H1 (cell line): Measurements from ENCODE around the gene SEMA3E. TPM values are rescaled to one million over a fixed set of nuclear protein-coding genes. Genes with fewer than 3 reads are reported as not detected.

Experiments
- CTCF ChIA-PET: fragments of 300-600 bp; sonication (Branson Sonifier 250); formaldehyde crosslinking; loops from one replicate; lab custom pipeline; 2021; ENCODE audit not compliant: partially characterized antibody; lab: Charles Lee
- POLR2A ChIA-PET: fragments of 300-600 bp; sonication (Branson Sonifier 250); formaldehyde crosslinking; loops from one replicate; lab custom pipeline; 2021; ENCODE audit warnings: inconsistent platforms; ENCODE audit not compliant: partially characterized antibody; lab: Charles Lee
- DNase-seq, 2 experiments: peaks; one replicate each; pipeline versions ENCODE4 v3.0.0 to v3.0.0-alpha.2; 2010 to 2022; ENCODE audit warnings: low spot score in 2 of 2, low read depth in 1 of 2, mixed read lengths in 1 of 2
- FAIRE-seq: peaks from 2 replicates; lab custom pipeline; 2011; peaks lifted over from hg19 to GRCh38; lab: Jason Lieb, UNC
- H2AFZ ChIP-seq: 2 replicates; pipeline ENCODE4 v1.8.1; 2012; ENCODE audit warnings: low read length, inconsistent platforms
- H2AK5ac ChIP-seq: 2 replicates; pipeline ENCODE4 v1.6.1; 2013; ENCODE audit warnings: low read depth, low read length
- H2BK120ac ChIP-seq: replicated peaks from 2 replicates; pipeline ENCODE3; 2013; ENCODE audit warnings: low read depth, low read length, inconsistent platforms
- H2BK12ac ChIP-seq: 2 replicates; pipeline ENCODE4 v1.6.1; 2013; ENCODE audit warnings: low read depth, low read length
- H2BK15ac ChIP-seq: 2 replicates; pipeline ENCODE4 v1.6.1; 2013; ENCODE audit warnings: low read length
- H2BK20ac ChIP-seq: 2 replicates; pipeline ENCODE4 v1.6.1; 2013; ENCODE audit warnings: low read length
- H2BK5ac ChIP-seq: 2 replicates; pipeline ENCODE4 v1.6.1; 2013; ENCODE audit warnings: low read depth, low read length
- H3K14ac ChIP-seq: 2 replicates; pipeline ENCODE4 v1.6.1; 2013; ENCODE audit warnings: inconsistent platforms; ENCODE audit not compliant: insufficient read length
- H3K18ac ChIP-seq: 2 replicates; pipeline ENCODE4 v1.6.1; 2013; ENCODE audit warnings: low read length; ENCODE audit errors: extremely low read depth
- H3K23ac ChIP-seq: 2 replicates; pipeline ENCODE4 v1.6.1; 2013; ENCODE audit warnings: inconsistent platforms; ENCODE audit not compliant: insufficient read length
- H3K23me2 ChIP-seq: 2 replicates; pipeline ENCODE4 v1.6.1; 2013; ENCODE audit warnings: low read depth, low read length
- H3K27ac ChIP-seq: 2 replicates; pipeline ENCODE4 v1.6.1; 2011; ENCODE audit warnings: low read depth, low read length, inconsistent platforms
- H3K27me3 ChIP-seq, 4 experiments: replicated peaks in 1 of 4; 1 replicate in 1 of 4; 2 replicates in 3 of 4; pipeline versions ENCODE4 v1.6.1 to v1.8.1; 2011 to 2013; ENCODE audit warnings: low read length in 3 of 4, mild to moderate bottlenecking in 3 of 4, inconsistent platforms in 2 of 4, mixed read lengths in 2 of 4, moderate library complexity in 1 of 4; ENCODE audit not compliant: control insufficient read depth in 3 of 4, insufficient read depth in 3 of 4; ENCODE audit errors: extremely low read depth in 1 of 4
- H3K36me3 ChIP-seq, 4 experiments: 2 replicates each; pipeline versions ENCODE4 v1.6.1 to v1.8.1; 2011 to 2013; ENCODE audit warnings: mild to moderate bottlenecking in 4 of 4, low read length in 3 of 4, moderate library complexity in 2 of 4, control low read depth in 1 of 4, inconsistent platforms in 1 of 4; ENCODE audit not compliant: insufficient read depth in 4 of 4, control insufficient read depth in 2 of 4
- H3K4ac ChIP-seq: replicated peaks from 2 replicates; pipeline ENCODE3; 2013; ENCODE audit warnings: low read length, low read depth, mixed read lengths, inconsistent platforms; ENCODE audit not compliant: insufficient read length
- H3K4me1 ChIP-seq, 4 experiments: replicated peaks in 1 of 4; 1 replicate in 1 of 4; 2 replicates in 3 of 4; pipeline versions ENCODE4 v1.6.1 to v1.8.1; 2011 to 2013; ENCODE audit warnings: low read length in 3 of 4, inconsistent platforms in 2 of 4, mixed read lengths in 1 of 4; ENCODE audit not compliant: insufficient read depth in 4 of 4, control insufficient read depth in 3 of 4
- H3K4me2 ChIP-seq, 2 experiments: 2 replicates each; pipeline versions ENCODE4 v1.6.1 to v1.8.1; 2011 to 2013; ENCODE audit warnings: low read depth in 2 of 2, low read length in 2 of 2, control low read depth in 1 of 2, inconsistent platforms in 1 of 2, mild to moderate bottlenecking in 1 of 2; ENCODE audit not compliant: insufficient read depth in 1 of 2
- H3K4me3 ChIP-seq, 4 experiments: fragments of 200-600, 300-600 bp in 1 of 4; sonication (generic), shearing (Covaris generic), sonication (Bioruptor Twin) in 1 of 4; 2 replicates each; pipeline versions ENCODE4 v1.5.1 to v1.8.1; 2011 to 2016; ENCODE audit warnings: low read length in 4 of 4, low read depth in 3 of 4, control low read depth in 2 of 4, inconsistent platforms in 2 of 4, mild to moderate bottlenecking in 2 of 4, mixed read lengths in 1 of 4, moderate library complexity in 1 of 4; ENCODE audit not compliant: insufficient read depth in 2 of 4; ENCODE audit errors: extremely low read depth in 1 of 4
- H3K56ac ChIP-seq: replicated peaks from 2 replicates; pipeline ENCODE3; 2013; ENCODE audit warnings: low read depth, mild to moderate bottlenecking, mixed read lengths, low read length, inconsistent platforms; ENCODE audit not compliant: insufficient read length
- H3K79me1 ChIP-seq: 2 replicates; pipeline ENCODE4 v1.6.1; 2013; ENCODE audit warnings: low read depth, low read length, control low read depth
- H3K79me2 ChIP-seq, 2 experiments: 2 replicates each; pipeline versions ENCODE4 v1.6.1 to v1.8.1; 2012 to 2013; ENCODE audit warnings: low read length in 2 of 2, mild to moderate bottlenecking in 2 of 2, inconsistent platforms in 1 of 2; ENCODE audit not compliant: insufficient read depth in 2 of 2, control insufficient read depth in 1 of 2
- H3K9ac ChIP-seq, 4 experiments: replicated peaks in 1 of 4; 1 replicate in 1 of 4; 2 replicates in 3 of 4; pipeline versions ENCODE4 v1.6.1 to v1.8.1; 2011 to 2013; ENCODE audit warnings: low read depth in 3 of 4, low read length in 3 of 4, control low read depth in 2 of 4, mild to moderate bottlenecking in 2 of 4, moderate library complexity in 2 of 4, inconsistent platforms in 1 of 4; ENCODE audit errors: extremely low read depth in 1 of 4
- H3K9me3 ChIP-seq, 2 experiments: 2 replicates each; pipeline versions ENCODE4 v1.6.1 to v1.8.1; 2012 to 2013; ENCODE audit warnings: mild to moderate bottlenecking in 2 of 2, moderate library complexity in 2 of 2, control low read depth in 1 of 2, inconsistent platforms in 1 of 2, low read depth in 1 of 2, low read length in 1 of 2, mixed read lengths in 1 of 2; ENCODE audit not compliant: insufficient read depth in 2 of 2
- H4K20me1 ChIP-seq, 2 experiments: replicated peaks in 1 of 2; 2 replicates each; pipeline versions ENCODE3 to v1.8.1; 2011 to 2013; ENCODE audit warnings: inconsistent platforms in 2 of 2, low read length in 2 of 2, mild to moderate bottlenecking in 1 of 2; ENCODE audit not compliant: insufficient read depth in 2 of 2, control insufficient read depth in 1 of 2
- H4K5ac ChIP-seq: 2 replicates; pipeline ENCODE4 v1.6.1; 2013; ENCODE audit warnings: low read length, low read depth, mixed read lengths, inconsistent platforms; ENCODE audit not compliant: insufficient read length
- H4K8ac ChIP-seq: 2 replicates; pipeline ENCODE4 v1.8.0; 2013; ENCODE audit warnings: mild to moderate bottlenecking, moderate library complexity, low read length, inconsistent platforms; ENCODE audit not compliant: insufficient read depth; ENCODE audit errors: extremely low read depth
- H4K91ac ChIP-seq: replicated peaks from 2 replicates; pipeline ENCODE3; 2013; ENCODE audit warnings: low read length, mixed read lengths, inconsistent platforms; ENCODE audit not compliant: insufficient read length
- BRCA1 ChIP-seq: IDR thresholded peaks from 2 replicates; pipeline ENCODE4 v1.6.1; 2012; ENCODE audit warnings: low read depth, low read length, improper control_type of control experiment
- FOSL1 ChIP-seq: IDR thresholded peaks from 2 replicates; pipeline ENCODE4 v1.6.1; 2011; ENCODE audit warnings: mild to moderate bottlenecking, low read depth, low read length, moderate library complexity; ENCODE audit not compliant: insufficient read depth
- GABPA ChIP-seq: IDR thresholded peaks from 2 replicates; pipeline ENCODE4 v1.6.1; 2011; ENCODE audit warnings: mild to moderate bottlenecking, low read length, moderate library complexity, borderline replicate concordance; ENCODE audit not compliant: insufficient read depth
- JUN ChIP-seq: IDR thresholded peaks from 2 replicates; pipeline ENCODE4 v1.6.1; 2011; ENCODE audit warnings: low read depth, mild to moderate bottlenecking, improper control_type of control experiment, low read length
- NANOG ChIP-seq: IDR thresholded peaks from 2 replicates; pipeline ENCODE4 v1.6.1; 2011; ENCODE audit warnings: low read length, low read depth, mild to moderate bottlenecking, inconsistent platforms; ENCODE audit not compliant: insufficient read depth, poor library complexity, severe bottlenecking
- POU5F1 ChIP-seq: IDR thresholded peaks from 2 replicates; pipeline ENCODE4 v1.6.1; 2011; ENCODE audit warnings: low read depth, mild to moderate bottlenecking, low read length, moderate library complexity
- RFX5 ChIP-seq: IDR thresholded peaks from 2 replicates; pipeline ENCODE4 v1.6.1; 2011; ENCODE audit warnings: low read depth, low read length, improper control_type of control experiment, borderline replicate concordance
- RXRA ChIP-seq: IDR thresholded peaks from 2 replicates; pipeline ENCODE4 v1.6.1; 2011; ENCODE audit warnings: low read depth, mild to moderate bottlenecking, low read length, moderate library complexity; ENCODE audit not compliant: insufficient read depth
- WGBS, 2 experiments: shearing (Covaris generic) in 1 of 2; methylation state at CpG; one replicate each; pipeline versions ENCODE4 v1.1.6 to v1.1.7; 2013 to 2015; ENCODE audit warnings: low lambda C conversion rate in 2 of 2, mixed read lengths in 2 of 2, inconsistent platforms in 1 of 2, low coverage in 1 of 2, missing lambda C conversion rate in 1 of 2; ENCODE audit not compliant: insufficient replicate concordance in 2 of 2, insufficient coverage in 1 of 2, insufficient read length in 1 of 2; ENCODE audit errors: extremely low coverage in 1 of 2, missing lambda C conversion rate in 1 of 2; 5-methylcytosine and 5-hydroxymethylcytosine counted together
- polyA plus RNA-seq, 7 experiments: library from polyadenylated mRNA; depleted of rRNA in 3 of 7; stranded (reverse) in 5 of 7; unstranded in 2 of 7; fragments of >200 nt in 5 of 7; fragments of 200-250 nt in 2 of 7; gene quantifications; 1 replicate in 5 of 7; 2 replicates in 1 of 7; 4 replicates in 1 of 7; pipeline versions ENCODE4 v1.2.1 to v1.2.3, GENCODE V29; 2011 to 2013; ENCODE audit warnings: missing spikeins in 2 of 7, mixed read lengths in 2 of 7
- total RNA-seq: library from RNA; stranded (reverse); fragmentation: NEBNext Ultra II Directional; extraction: Animal tissue kit (Norgen Biotek cat#: 25700); gene quantifications from 2 replicates; pipeline ENCODE4 v1.2.1, GENCODE V29; 2021
- TF ChIP-seq, protein P1 (sequence below): IDR thresholded peaks from 2 replicates; pipeline ENCODE4 v1.6.1; 2012; ENCODE audit warnings: inconsistent platforms

Gene SEMA3E
- total and polyA plus RNA-seq, 2 of the 8 experiments (the other 6 are each of a cell fraction or from before 2014, with no cell fraction given) = 0.93 to 0.94 TPM

DNA sequence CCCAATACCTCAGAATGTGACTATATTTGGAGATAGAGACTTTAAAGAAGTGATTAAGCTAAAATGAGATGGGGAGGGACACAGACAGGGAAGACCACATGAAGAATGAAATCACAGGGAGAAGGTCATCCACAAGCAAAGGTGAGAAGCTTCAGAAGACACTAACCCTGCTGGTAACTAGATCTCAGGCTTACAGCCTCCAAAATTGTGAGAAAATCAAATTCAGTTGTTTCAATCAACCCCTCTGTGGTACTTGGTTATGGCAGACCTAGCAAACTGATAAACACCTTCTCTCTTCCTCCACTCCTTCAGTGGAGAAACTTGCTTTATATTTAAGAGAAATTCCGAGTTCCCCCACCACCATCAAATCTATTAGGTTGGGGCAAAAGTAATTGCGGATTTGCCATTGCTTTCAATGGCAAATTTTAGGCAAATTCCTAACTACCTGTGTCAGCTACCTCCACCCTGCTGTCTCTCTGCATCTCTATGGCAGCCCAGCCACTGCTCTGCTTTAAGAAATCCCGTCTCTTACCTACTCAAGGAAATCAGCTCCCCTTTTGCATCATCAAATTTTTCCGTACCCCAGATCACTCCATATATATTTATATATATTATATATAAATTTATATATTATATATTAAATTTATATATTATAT is 38.2 kb downstream of the SEMA3E start:
- no peak overlapping the region for H2BK15ac ChIP-seq
- H3K9me3 ChIP-seq = no peaks in the 10 kb centered on the region
- H3K27me3 ChIP-seq = no peaks in the 10 kb centered on the region
- 22% methylated on average over 4 of the region's 4 CpGs; no CpG with 5 or more reads in 1 of the 2 experiments for WGBS, 2 experiments
- CTCF ChIA-PET = interaction anchor here (0.6 to 1.0 kb wide), 2 partner anchors 163 to 205 kb away, joined by 3 read pairs; no protein-coding TSS in a partner anchor
- H3K4me2 ChIP-seq = peak overlapping the region; percentile 52 to 56
- H3K36me3 ChIP-seq = no peaks in the 10 kb centered on the region
- POLR2A ChIA-PET = interaction anchor here (1.0 kb wide), 1 partner anchor 145 kb away, joined by 3 read pairs; no protein-coding TSS in a partner anchor
- no peaks in the 10 kb centered on the region for H3K79me1 ChIP-seq
- no peak overlapping the region for H2AK5ac ChIP-seq
- peak overlapping the region in 1 of 4 experiments; percentile 26; a peak in 1 of 7 replicates for H3K9ac ChIP-seq
- FAIRE-seq (peak; percentile 55), DNase-seq (peak in 1 of 2 experiments; percentile 34)
- H2BK120ac ChIP-seq = peak overlapping the region; percentile 29
- H3K56ac ChIP-seq = no peak overlapping the region
- H3K23ac ChIP-seq = no peak overlapping the region
- H4K20me1 ChIP-seq = no peaks in the 10 kb centered on the region
- H2AFZ ChIP-seq = peak overlapping the region; percentile 28; the same call in 1 of the 2 replicates
- H2BK5ac ChIP-seq = peak overlapping the region; percentile 85; the same call in 1 of the 2 replicates
- H4K91ac ChIP-seq = no peak overlapping the region
- no peak overlapping the region for H3K14ac ChIP-seq
- no peak overlapping the region; the same call in 1 of the 2 replicates for H2BK20ac ChIP-seq
- no peak overlapping the region for H3K4ac ChIP-seq
- H3K79me2 ChIP-seq = no peaks in the 10 kb centered on the region
- peak overlapping the region in 1 of 4 experiments; percentile 25; a peak in 1 of 8 replicates for H3K4me3 ChIP-seq
- H4K5ac ChIP-seq = no peak overlapping the region
- H3K27ac ChIP-seq = no peak overlapping the region
- H3K18ac ChIP-seq = 0 out of 2 replicates have a peak overlapping the region, but pooled peaks have one; percentile 52
- H4K8ac ChIP-seq = no peak overlapping the region
- H3K4me1 ChIP-seq = peaks cover 0 to 6% (median 2%) of the 10 kb centered on the region in 4 experiments; a peak in 3 of 7 replicates
- H3K23me2 ChIP-seq = no peaks in the 10 kb centered on the region
- peak overlapping the region; percentile 32; the same call in 1 of the 2 replicates for H2BK12ac ChIP-seq
- TF ChIP-seq RXRA (no peak), POU5F1 (no peak), GABPA (no peak), FOSL1 (no peak), BRCA1 (no peak), RFX5 (no peak), NANOG (no peak), JUN (no peak)
- TF ChIP-seq, protein P1, sequence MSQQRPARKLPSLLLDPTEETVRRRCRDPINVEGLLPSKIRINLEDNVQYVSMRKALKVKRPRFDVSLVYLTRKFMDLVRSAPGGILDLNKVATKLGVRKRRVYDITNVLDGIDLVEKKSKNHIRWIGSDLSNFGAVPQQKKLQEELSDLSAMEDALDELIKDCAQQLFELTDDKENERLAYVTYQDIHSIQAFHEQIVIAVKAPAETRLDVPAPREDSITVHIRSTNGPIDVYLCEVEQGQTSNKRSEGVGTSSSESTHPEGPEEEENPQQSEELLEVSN = no peak
